Neural progenitor cell (in vitro differentiated cells): Measurements from ENCODE around the gene N4BP2. TPM values are rescaled to one million over a fixed set of nuclear protein-coding genes. Genes with fewer than 3 reads are reported as not detected.

Experiments used
- DNase-seq: peaks from one replicate; pipeline ENCODE4 v3.0.0-alpha.2; 2016; ENCODE audit warnings: low spot score
- H2AFZ ChIP-seq: fragments of 200-600 bp; sonication (generic); replicated peaks from 2 replicates; pipeline ENCODE4 v1.6.1; 2016; ENCODE audit warnings: antibody characterized with exemption
- H3F3A ChIP-seq: fragments of 200-600 bp; sonication (generic); 2 replicates; pipeline ENCODE4 v1.6.1; 2016; ENCODE audit warnings: antibody characterized with exemption, low read depth
- H3K27ac ChIP-seq: fragments of 200-600 bp; sonication (generic); 2 replicates; pipeline ENCODE4 v1.5.1; 2016; ENCODE audit warnings: mild to moderate bottlenecking
- H3K27me3 ChIP-seq: fragments of 200-600 bp; sonication (generic); 2 replicates; pipeline ENCODE4 v1.6.1; 2016; ENCODE audit warnings: mild to moderate bottlenecking, moderate library complexity
- H3K36me3 ChIP-seq: fragments of 200-600 bp; sonication (generic); 2 replicates; pipeline ENCODE4 v1.5.1; 2016
- H3K4me1 ChIP-seq: fragments of 200-600 bp; sonication (generic); 2 replicates; pipeline ENCODE4 v1.6.1; 2016; ENCODE audit warnings: mixed run types
- H3K4me2 ChIP-seq: fragments of 200-600 bp; sonication (generic); 2 replicates; pipeline ENCODE4 v1.6.1; 2016
- H3K4me3 ChIP-seq: fragments of 200-600 bp; sonication (generic); 2 replicates; pipeline ENCODE4 v1.5.1; 2016
- H3K79me2 ChIP-seq: fragments of 200-600 bp; sonication (generic); 2 replicates; pipeline ENCODE4 v1.6.1; 2016; ENCODE audit warnings: low read depth
- H3K9ac ChIP-seq: fragments of 200-600 bp; sonication (generic); 2 replicates; pipeline ENCODE4 v1.6.1; 2016
- H3K9me3 ChIP-seq: fragments of 200-600 bp; sonication (generic); 2 replicates; pipeline ENCODE4 v1.5.1; 2016; ENCODE audit warnings: low read depth
- H4K20me1 ChIP-seq: fragments of 200-600 bp; sonication (generic); 2 replicates; pipeline ENCODE4 v1.6.1; 2016; ENCODE audit warnings: low read depth
- H3K27ac Mint-ChIP-seq: 3 replicates; pipeline ENCODE4 v1.8.0; 2021; ENCODE audit warnings: mixed read lengths
- H3K27me3 Mint-ChIP-seq: 2 replicates; pipeline ENCODE4 v1.8.0; 2022; ENCODE audit warnings: low read depth, mild to moderate bottlenecking, inconsistent platforms, moderate library complexity, mixed read lengths; ENCODE audit not compliant: insufficient read depth
- H3K36me3 Mint-ChIP-seq: 3 replicates; pipeline ENCODE4 v1.8.0; 2021; ENCODE audit warnings: mixed read lengths
- H3K4me1 Mint-ChIP-seq: 3 replicates; pipeline ENCODE4 v1.8.0; 2021; ENCODE audit warnings: mixed read lengths
- H3K4me3 Mint-ChIP-seq: 3 replicates; pipeline ENCODE4 v1.8.0; 2021; ENCODE audit warnings: mild to moderate bottlenecking, moderate library complexity, mixed read lengths
- H3K9me3 Mint-ChIP-seq: 3 replicates; pipeline ENCODE4 v1.8.0; 2020; ENCODE audit warnings: mixed read lengths
- EZH2 ChIP-seq: fragments of 200-600 bp; sonication (generic); IDR thresholded peaks from 2 replicates; pipeline ENCODE4 v1.6.1; 2017; ENCODE audit warnings: antibody characterized with exemption, mild to moderate bottlenecking, moderate library complexity
- EZH2phosphoT487 ChIP-seq: fragments of 200-600 bp; sonication (generic); IDR thresholded peaks from 2 replicates; pipeline ENCODE4 v1.6.1; 2017; ENCODE audit warnings: antibody characterized with exemption
- total RNA-seq: library from RNA; depleted of rRNA; stranded (reverse); fragments of >200 nt; gene quantifications from 2 replicates; pipeline ENCODE4 v1.2.3, GENCODE V29; 2015; ENCODE audit warnings: low replicate concordance
- TF ChIP-seq, protein P1 (sequence below): fragments of 200-600 bp; sonication (generic); IDR thresholded peaks from 2 replicates; pipeline ENCODE4 v1.5.1; 2017; ENCODE audit warnings: antibody characterized with exemption, mild to moderate bottlenecking

N4BP2 gene
- total RNA-seq, 1 donor from 2014 or later: 80.9 TPM

DNA sequence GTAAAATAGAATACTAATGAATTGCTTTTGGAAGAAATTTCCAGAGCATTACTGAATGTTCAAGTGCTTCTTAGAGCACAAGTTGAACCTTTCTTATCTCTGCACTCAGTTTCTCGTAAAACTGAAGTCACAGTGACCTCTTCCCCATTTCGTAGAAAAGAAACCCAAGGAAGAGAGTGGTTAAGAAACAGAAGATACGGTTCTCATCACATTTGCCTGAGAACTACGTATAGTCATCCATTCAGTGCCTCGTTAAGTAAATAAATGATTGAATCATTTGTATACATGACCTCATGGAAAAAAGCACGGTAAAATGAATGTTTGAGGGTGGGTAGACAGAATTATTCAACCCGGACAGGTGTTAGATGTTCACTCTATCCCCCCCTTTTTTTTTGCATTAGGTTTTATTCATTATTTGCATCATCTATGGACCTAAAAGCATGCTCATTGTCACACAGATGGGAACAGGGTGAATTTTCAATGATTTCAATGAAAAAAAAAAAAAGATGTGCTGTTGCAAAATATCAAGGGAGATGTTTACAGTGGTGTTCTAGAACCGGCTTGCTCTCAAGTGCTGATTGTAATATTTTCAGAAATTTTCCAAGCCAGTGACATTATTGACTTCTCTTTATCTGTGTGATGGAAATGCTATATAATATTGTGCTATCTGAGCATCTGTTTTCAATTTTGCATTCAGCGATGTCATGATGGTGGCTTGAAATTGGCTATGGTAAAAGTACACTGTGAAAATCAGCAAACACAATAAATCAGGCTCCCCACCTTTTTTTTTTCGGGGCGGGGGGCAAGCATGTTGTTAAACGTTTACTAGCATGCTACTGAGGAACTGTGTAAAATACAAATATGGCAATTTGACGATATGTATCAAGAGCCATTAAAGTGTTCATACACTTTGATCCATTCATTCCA is 144.5 kb downstream of the N4BP2 start:
- Mint-ChIP-seq H3K4me1 (peaks cover 44% of the 10 kb centered on the region), H3K4me3 (no peak overlapping the region), H3K9me3 (no peaks in the 10 kb centered on the region), H3K27ac (no peak overlapping the region), H3K36me3 (peaks cover 9% of the 10 kb centered on the region), H3K27me3 (peaks cover 3% of the 10 kb centered on the region)
- Histone ChIP-seq H3K4me1 (peaks cover 51% of the 10 kb centered on the region), H3K9me3 (no peaks in the 10 kb centered on the region), H3K4me2 (no peak overlapping the region), H4K20me1 (no peaks in the 10 kb centered on the region), H3K79me2 (peaks cover 5% of the 10 kb centered on the region), H3K27ac (no peak overlapping the region), H3F3A (peaks cover 18% of the 10 kb centered on the region), H3K36me3 (no peaks in the 10 kb centered on the region), H2AFZ (no peak overlapping the region), H3K9ac (no peak overlapping the region), H3K4me3 (no peak overlapping the region), H3K27me3 (no peaks in the 10 kb centered on the region)
- TF ChIP-seq EZH2phosphoT487: no peak
- TF ChIP-seq, protein P1, sequence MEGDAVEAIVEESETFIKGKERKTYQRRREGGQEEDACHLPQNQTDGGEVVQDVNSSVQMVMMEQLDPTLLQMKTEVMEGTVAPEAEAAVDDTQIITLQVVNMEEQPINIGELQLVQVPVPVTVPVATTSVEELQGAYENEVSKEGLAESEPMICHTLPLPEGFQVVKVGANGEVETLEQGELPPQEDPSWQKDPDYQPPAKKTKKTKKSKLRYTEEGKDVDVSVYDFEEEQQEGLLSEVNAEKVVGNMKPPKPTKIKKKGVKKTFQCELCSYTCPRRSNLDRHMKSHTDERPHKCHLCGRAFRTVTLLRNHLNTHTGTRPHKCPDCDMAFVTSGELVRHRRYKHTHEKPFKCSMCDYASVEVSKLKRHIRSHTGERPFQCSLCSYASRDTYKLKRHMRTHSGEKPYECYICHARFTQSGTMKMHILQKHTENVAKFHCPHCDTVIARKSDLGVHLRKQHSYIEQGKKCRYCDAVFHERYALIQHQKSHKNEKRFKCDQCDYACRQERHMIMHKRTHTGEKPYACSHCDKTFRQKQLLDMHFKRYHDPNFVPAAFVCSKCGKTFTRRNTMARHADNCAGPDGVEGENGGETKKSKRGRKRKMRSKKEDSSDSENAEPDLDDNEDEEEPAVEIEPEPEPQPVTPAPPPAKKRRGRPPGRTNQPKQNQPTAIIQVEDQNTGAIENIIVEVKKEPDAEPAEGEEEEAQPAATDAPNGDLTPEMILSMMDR: no peak
- no peak for TF ChIP-seq EZH2
- no peak for DNase-seq

DNA sequence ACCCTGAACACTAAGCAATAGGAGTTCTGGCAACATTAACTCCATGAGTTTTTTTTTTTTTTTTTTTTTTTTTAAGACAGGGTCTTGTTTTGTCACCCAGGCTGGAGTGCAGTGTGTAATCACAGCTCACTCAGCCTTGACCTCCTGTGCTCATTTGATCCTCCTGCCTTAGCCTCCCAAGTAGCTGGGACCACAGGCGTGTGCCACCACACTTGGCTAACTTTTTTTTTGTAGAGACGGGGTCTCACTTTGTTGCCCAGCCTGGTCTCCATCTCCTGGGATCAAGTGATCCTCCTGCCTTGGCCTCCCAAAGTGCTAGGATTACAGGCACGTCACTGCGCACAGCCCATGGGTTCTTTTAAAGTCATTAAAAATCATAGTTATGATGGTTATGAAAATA is 145.2 kb downstream of the N4BP2 start:
- H3K9me3 ChIP-seq: no peaks in the 10 kb centered on the region
- no peak for DNase-seq
- H3K4me3 ChIP-seq: no peak overlapping the region
- H3K36me3 ChIP-seq: no peaks in the 10 kb centered on the region
- H3K27me3 ChIP-seq: no peaks in the 10 kb centered on the region
- no peak for TF ChIP-seq EZH2phosphoT487
- TF ChIP-seq, protein P1: no peak
- TF ChIP-seq EZH2: no peak
- Mint-ChIP-seq H3K27me3 (peaks cover 3% of the 10 kb centered on the region), H3K4me1 (peaks cover 40% of the 10 kb centered on the region), H3K4me3 (no peak overlapping the region), H3K27ac (no peak overlapping the region), H3K9me3 (no peaks in the 10 kb centered on the region), H3K36me3 (peaks cover 9% of the 10 kb centered on the region)
- H2AFZ ChIP-seq: no peak overlapping the region
- H3K9ac ChIP-seq: no peak overlapping the region
- no peak overlapping the region for H3K27ac ChIP-seq
- H3K79me2 ChIP-seq: peaks cover 5% of the 10 kb centered on the region
- H3K4me1 ChIP-seq: peaks cover 44% of the 10 kb centered on the region
- no peak overlapping the region for H3K4me2 ChIP-seq
- peaks cover 10% of the 10 kb centered on the region for H3F3A ChIP-seq
- no peaks in the 10 kb centered on the region for H4K20me1 ChIP-seq

DNA sequence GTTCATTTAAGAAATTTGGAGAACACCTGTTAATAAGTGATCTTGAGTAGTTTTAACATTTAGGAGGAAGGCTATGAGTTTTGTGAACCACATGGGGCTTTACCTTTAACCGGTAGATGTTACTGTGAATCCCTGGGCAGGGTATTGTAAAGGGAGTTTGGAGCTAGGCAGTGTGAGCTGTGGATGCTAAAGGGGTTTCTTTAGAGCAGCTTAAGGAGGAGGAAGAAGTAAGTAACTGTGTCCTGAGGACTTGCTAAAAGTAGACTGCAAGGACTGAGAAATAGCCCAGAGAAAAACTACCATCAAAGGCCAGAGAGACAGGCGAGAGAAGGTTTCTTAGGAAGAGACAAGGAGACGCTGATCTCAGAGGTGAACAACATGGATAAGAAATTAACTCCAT is 145.8 kb downstream of the N4BP2 start:
- H3K4me1 ChIP-seq: peaks cover 38% of the 10 kb centered on the region
- no peak overlapping the region for H3K27ac ChIP-seq
- no peak overlapping the region for H3K4me2 ChIP-seq
- DNase-seq: no peak
- H3K79me2 ChIP-seq: peaks cover 5% of the 10 kb centered on the region
- no peak overlapping the region for H2AFZ ChIP-seq
- H3K4me3 ChIP-seq: no peak overlapping the region
- Mint-ChIP-seq H3K27me3 (peaks cover 3% of the 10 kb centered on the region), H3K27ac (no peak overlapping the region), H3K4me3 (no peak overlapping the region), H3K36me3 (peaks cover 12% of the 10 kb centered on the region), H3K4me1 (peaks cover 38% of the 10 kb centered on the region), H3K9me3 (no peaks in the 10 kb centered on the region)
- H3F3A ChIP-seq: peaks cover 4% of the 10 kb centered on the region
- no peaks in the 10 kb centered on the region for H4K20me1 ChIP-seq
- TF ChIP-seq, protein P1: no peak
- no peak for TF ChIP-seq EZH2
- no peak for TF ChIP-seq EZH2phosphoT487
- no peaks in the 10 kb centered on the region for H3K9me3 ChIP-seq
- no peak overlapping the region for H3K9ac ChIP-seq
- no peaks in the 10 kb centered on the region for H3K27me3 ChIP-seq
- H3K36me3 ChIP-seq: no peaks in the 10 kb centered on the region
